ENCODE measurements around the gene AQP5. TPM values are rescaled to one million over a fixed set of nuclear protein-coding genes. Genes with fewer than 3 reads are reported as not detected.

The AQP5 gene
- total RNA-seq, result 1.6 TPM

GRCh38 chr12:49961111-49961922, at the start of gene AQP5:
Gene AQP5 (plus strand): TSS chr12:49961872. CDS start chr12:49962018, 146 bp downstream.
- DNase-seq (ENCODE audit: low spot score), result no peak

- no peak for DNase-seq (ENCODE audit: low spot score)
Observed at GRCh38 chr12:49912345-49913255, 49.1 kb upstream of the AQP5 start.

- DNase-seq (ENCODE audit: low spot score), result no peak
Observed at GRCh38 chr12:49916129-49916919, 45.3 kb upstream of the AQP5 start.

- no peak for DNase-seq (ENCODE audit: low spot score)
Observed at GRCh38 chr12:49917166-49917787, 44.4 kb upstream of the AQP5 start.

GRCh38 chr12:49917788-49918173, 43.9 kb upstream of the AQP5 start:
- no peak for DNase-seq (ENCODE audit: low spot score)

GRCh38 chr12:49920241-49920914, 41.3 kb upstream of the AQP5 start:
- no peak for DNase-seq (ENCODE audit: low spot score)

- DNase-seq (ENCODE audit: low spot score), result no peak
Observed at GRCh38 chr12:49920915-49921286, 40.8 kb upstream of the AQP5 start.

GRCh38 chr12:49921299-49921698, 40.4 kb upstream of the AQP5 start:
- DNase-seq (ENCODE audit: low spot score), result no peak

GRCh38 chr12:49921936-49922335, 39.7 kb upstream of the AQP5 start:
- DNase-seq (ENCODE audit: low spot score), result no peak

- DNase-seq (ENCODE audit: low spot score), result no peak
Observed at GRCh38 chr12:49922349-49923034, 39.2 kb upstream of the AQP5 start.

GRCh38 chr12:49923035-49923644, 38.5 kb upstream of the AQP5 start:
- no peak for DNase-seq (ENCODE audit: low spot score)

- no peak for DNase-seq (ENCODE audit: low spot score)
Observed at GRCh38 chr12:49923880-49924556, 37.7 kb upstream of the AQP5 start.

- no peak for DNase-seq (ENCODE audit: low spot score)
Observed at GRCh38 chr12:49924628-49925246, 36.9 kb upstream of the AQP5 start.

- DNase-seq (ENCODE audit: low spot score), result no peak
Observed at GRCh38 chr12:49925433-49926204, 36.1 kb upstream of the AQP5 start.

- DNase-seq (ENCODE audit: low spot score), result no peak
Observed at GRCh38 chr12:49928471-49928870, 33.2 kb upstream of the AQP5 start.

- no peak for DNase-seq (ENCODE audit: low spot score)
Observed at GRCh38 chr12:49929581-49929980, 32.1 kb upstream of the AQP5 start.

GRCh38 chr12:49930515-49931288, 31.0 kb upstream of the AQP5 start:
- no peak for DNase-seq (ENCODE audit: low spot score)
